GM12875 (cell line): Measurements from ENCODE around the gene CLSTN1.

Experiments
- H3K4me3 ChIP-seq: one replicate; pipeline ENCODE4 v1.5.1; 2011; ENCODE audit warnings: low read depth, low read length, control low read depth
- TF ChIP-seq, protein P1 (sequence below): IDR thresholded peaks from 2 replicates; pipeline ENCODE4 v1.5.1; 2011; ENCODE audit warnings: low read depth, mild to moderate bottlenecking, control low read depth, inconsistent platforms, low read length, moderate library complexity, borderline replicate concordance; ENCODE audit not compliant: insufficient read depth

CLSTN1 gene

DNA sequence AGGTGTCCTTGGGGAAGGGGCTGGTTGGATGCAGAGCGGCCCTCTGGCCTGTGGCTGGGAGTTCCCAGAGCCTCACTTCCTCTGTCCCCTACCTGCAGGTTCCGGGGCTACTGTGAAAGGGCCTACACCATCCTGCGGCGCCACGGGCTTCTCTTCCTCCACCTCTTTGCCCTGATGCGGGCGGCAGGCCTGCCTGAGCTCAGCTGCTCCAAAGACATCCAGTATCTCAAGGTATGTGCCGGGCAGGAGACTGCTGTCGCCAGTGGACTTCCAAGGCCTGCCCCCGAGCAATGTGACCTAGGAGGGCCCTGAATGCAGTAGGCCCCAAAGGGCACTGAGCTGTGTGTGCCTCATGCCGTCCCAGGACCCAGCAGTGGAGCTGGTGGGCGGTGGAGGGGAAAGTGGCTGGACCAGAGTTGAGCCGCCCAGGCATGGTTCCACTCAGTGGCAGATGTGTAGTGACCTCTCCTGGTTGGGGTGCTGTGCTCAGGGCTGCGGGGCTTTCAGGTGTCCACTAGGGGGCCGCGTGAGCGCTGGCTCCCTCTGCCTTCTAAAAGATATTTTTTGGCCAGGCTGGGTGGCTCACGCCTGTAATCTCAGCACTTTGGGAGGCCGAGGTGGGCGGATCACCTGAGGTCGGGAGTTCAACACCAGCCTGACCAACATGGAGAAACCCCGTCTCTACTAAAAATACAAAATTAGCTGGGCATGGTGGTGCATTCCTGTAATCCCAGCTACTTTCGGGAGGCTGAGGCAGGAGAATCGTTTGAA, 98.9 kb downstream of the CLSTN1 start:
- no peak overlapping the region for H3K4me3 ChIP-seq
- TF ChIP-seq, protein P1, sequence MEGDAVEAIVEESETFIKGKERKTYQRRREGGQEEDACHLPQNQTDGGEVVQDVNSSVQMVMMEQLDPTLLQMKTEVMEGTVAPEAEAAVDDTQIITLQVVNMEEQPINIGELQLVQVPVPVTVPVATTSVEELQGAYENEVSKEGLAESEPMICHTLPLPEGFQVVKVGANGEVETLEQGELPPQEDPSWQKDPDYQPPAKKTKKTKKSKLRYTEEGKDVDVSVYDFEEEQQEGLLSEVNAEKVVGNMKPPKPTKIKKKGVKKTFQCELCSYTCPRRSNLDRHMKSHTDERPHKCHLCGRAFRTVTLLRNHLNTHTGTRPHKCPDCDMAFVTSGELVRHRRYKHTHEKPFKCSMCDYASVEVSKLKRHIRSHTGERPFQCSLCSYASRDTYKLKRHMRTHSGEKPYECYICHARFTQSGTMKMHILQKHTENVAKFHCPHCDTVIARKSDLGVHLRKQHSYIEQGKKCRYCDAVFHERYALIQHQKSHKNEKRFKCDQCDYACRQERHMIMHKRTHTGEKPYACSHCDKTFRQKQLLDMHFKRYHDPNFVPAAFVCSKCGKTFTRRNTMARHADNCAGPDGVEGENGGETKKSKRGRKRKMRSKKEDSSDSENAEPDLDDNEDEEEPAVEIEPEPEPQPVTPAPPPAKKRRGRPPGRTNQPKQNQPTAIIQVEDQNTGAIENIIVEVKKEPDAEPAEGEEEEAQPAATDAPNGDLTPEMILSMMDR: peak; percentile 87

DNA sequence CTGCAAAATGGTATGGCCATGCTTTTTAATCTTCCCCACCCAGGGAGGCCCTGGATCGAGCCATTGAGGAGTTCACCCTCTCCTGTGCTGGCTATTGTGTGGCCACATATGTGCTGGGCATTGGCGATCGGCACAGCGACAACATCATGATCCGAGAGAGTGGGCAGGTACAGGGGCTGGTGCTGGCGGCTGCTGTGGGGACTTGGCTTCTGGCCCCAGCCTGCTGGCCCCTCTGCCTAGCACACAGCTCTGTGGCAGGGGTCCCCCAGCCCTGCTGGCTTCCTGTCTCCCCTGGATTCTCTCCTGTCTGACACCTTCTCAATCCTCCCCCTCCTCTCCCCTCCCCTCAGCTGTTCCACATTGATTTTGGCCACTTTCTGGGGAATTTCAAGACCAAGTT, 99.8 kb downstream of the CLSTN1 start:
- TF ChIP-seq, protein P1: no peak

DNA sequence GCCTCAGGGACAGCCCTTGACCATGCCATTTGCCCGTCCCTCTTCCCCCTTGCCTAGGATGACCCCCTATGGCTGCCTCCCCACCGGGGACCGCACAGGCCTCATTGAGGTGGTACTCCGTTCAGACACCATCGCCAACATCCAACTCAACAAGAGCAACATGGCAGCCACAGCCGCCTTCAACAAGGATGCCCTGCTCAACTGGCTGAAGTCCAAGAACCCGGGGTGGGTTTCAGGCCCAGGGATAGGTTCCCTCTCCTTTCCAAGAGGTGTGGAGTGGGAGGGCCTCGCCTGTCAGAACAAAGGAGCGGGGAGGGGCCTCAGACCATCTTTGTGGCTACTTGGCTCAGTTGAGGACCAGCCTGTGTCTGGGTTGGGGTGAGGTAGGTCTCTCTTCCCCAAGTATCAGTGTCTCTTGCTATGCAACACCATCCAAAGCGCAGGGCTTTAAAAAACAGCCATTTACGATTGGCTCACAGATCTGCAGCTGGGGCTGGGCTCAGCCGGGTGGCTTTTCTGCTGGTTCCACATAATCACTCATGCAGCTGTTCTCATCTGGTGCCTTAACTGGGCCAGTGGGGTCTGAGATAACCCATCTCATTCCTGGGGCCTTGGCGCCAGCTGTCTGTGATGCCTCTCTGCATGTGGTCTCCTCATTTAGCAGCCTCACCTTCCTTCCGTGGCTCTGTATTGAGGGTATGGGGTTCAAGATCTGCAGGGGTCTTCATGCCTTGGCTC, 100.5 kb downstream of the CLSTN1 start:
- TF ChIP-seq, protein P1: no peak
- H3K4me3 ChIP-seq: no peak overlapping the region

More for the DNA sequence above, 99.8 kb downstream of the CLSTN1 start:
- H3K4me3 ChIP-seq: no peak overlapping the region

DNA sequence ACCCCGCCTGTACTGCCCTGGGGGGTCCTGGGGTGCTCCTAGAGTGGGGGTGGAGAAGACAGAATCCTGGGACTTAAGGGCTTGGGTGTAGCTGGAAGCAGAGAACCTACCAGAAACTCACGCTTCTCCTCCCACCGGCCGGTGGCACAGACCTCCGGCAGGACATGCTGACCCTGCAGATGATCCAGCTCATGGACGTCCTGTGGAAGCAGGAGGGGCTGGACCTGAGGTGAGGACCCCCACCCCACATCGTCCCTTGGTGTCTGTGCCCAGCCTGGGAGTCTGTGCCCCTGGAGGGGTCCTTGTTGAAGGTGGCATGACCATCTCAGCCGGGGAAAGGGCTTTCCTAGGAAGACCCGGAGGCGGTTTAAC, 101.4 kb downstream of the CLSTN1 start:
- H3K4me3 ChIP-seq: no peak overlapping the region
- TF ChIP-seq, protein P1: no peak

DNA sequence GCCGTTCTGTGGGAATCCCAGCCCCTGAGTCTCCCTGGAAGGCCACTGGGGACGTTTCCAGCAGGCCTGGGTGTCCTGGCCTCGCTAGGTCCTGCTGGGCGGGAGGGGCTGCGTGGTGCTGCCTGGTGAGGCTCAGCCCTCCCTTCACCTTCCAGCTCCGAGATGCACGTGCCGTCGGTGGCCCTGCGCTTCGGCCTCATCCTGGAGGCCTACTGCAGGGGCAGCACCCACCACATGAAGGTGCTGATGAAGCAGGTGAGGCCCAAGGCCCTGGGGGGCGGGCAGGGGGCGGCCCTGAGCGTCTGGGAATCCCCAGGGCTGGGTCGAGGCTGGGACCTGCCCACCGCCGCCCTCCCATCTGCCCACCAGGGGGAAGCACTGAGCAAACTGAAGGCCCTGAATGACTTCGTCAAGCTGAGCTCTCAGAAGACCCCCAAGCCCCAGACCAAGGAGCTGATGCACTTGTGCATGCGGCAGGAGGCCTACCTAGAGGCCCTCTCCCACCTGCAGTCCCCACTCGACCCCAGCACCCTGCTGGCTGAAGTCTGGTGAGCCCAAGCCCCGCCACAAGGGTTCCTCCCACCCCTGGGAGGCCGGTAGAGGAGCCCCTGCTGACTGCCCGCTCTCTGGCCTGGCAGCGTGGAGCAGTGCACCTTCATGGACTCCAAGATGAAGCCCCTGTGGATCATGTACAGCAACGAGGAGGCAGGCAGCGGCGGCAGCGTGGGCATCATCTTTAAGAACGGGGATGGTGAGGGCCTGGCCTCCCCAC, 102.0 kb downstream of the CLSTN1 start:
- TF ChIP-seq, protein P1: peak; percentile 77
- no peak overlapping the region for H3K4me3 ChIP-seq

DNA sequence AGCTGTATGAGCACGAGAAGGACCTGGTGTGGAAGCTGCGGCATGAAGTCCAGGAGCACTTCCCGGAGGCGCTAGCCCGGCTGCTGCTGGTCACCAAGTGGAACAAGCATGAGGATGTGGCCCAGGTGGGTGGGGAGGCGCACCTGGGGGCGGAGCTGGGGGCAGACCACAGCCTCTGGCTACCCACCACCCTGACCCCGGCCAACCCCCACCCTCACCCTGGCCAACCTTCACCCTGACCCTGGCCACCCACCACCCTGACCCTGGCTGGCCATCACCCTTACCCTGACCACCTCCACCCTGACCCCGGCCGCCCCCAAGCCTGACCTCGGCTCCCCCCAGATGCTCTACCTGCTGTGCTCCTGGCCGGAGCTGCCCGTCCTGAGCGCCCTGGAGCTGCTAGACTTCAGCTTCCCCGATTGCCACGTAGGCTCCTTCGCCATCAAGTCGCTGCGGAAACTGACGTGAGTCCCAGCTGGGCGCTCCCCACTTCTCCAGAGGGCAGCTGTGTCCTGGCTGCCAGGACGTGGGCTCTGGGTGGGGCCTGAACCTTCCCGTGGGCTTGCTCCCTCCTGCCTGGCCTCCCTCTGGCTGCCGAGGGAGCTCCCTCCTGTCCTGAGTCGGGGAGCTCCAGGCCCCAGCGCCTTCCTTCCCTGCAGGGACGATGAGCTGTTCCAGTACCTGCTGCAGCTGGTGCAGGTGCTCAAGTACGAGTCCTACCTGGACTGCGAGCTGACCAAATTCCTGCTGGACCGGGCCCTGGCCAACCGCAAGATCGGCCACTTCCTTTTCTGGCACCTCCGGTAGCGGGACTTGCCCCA, 102.8 kb downstream of the CLSTN1 start:
- TF ChIP-seq, protein P1: no peak

More for the DNA sequence above, 102.8 kb downstream of the CLSTN1 start:
- no peak overlapping the region for H3K4me3 ChIP-seq
